GM12878 (cell line): ENCODE measurements around the gene SELENBP1. TPM values are rescaled to one million over a fixed set of nuclear protein-coding genes. Genes with fewer than 3 reads are reported as not detected.
"Not testable (repeated sequence)": the region's sequence is repeated elsewhere in the genome, so short reads cannot be mapped to it uniquely, and the experiment has no call there.

Source experiments
- ATAC-seq: fragments of 200-7000 bp; cut with Tn5 transposase; 3 replicates; pipeline ENCODE4 v1.9.1; 2020; ENCODE audit warnings: mild to moderate bottlenecking, moderate library complexity
- BruUV-seq: library from RNA; stranded (reverse); fragments of 400-500 nt; replicated peaks from 2 replicates; lab custom pipeline; 2021; lab: Mats Ljungman, UMichigan
- CTCF ChIA-PET: fragments of 300-600 bp; sonication (Branson Sonifier 250); formaldehyde crosslinking; extraction: SDS; loops from one replicate; lab custom pipeline; 2021; ENCODE audit warnings: inconsistent platforms; lab: Yijun Ruan, JAX
- POLR2A ChIA-PET: fragments of 350-600 bp; formaldehyde crosslinking; extraction: SDS; loops from one replicate; lab custom pipeline; 2021; ENCODE audit warnings: inconsistent platforms; lab: Charles Lee
- RAD21 ChIA-PET: fragments of 300-600 bp; sonication (Branson Sonifier 250); formaldehyde crosslinking; loops from one replicate; lab custom pipeline; 2023; ENCODE audit warnings: antibody characterized with exemption; ENCODE audit not compliant: unreplicated experiment; lab: Charles Lee
- SMC1A ChIA-PET: fragments of 300-600 bp; sonication (Branson Sonifier 250); formaldehyde crosslinking; loops from one replicate; lab custom pipeline; 2023; ENCODE audit not compliant: unreplicated experiment, uncharacterized antibody; lab: Charles Lee
- DNase-seq: peaks from one replicate; pipeline ENCODE4 v3.0.0-alpha.2; 2011; ENCODE audit warnings: low read depth, low spot score
- FAIRE-seq: peaks from 3 replicates; lab custom pipeline; 2011; peaks lifted over from hg19 to GRCh38; lab: Jason Lieb, UNC
- H2AFZ ChIP-seq: 2 replicates; pipeline ENCODE4 v1.6.0; 2011; ENCODE audit warnings: low read depth, low read length, control low read depth; ENCODE audit not compliant: control insufficient read depth
- H3K27ac ChIP-seq: 2 replicates; pipeline ENCODE4 v1.5.1; 2011; ENCODE audit warnings: control low read depth; ENCODE audit not compliant: control insufficient read depth, insufficient read depth
- H3K27me3 ChIP-seq, 2 experiments: replicated peaks in 1 of 2; 2 replicates each; pipeline versions ENCODE4 v1.6.0 to v1.6.1; 2011; ENCODE audit warnings: low read length in 1 of 2; ENCODE audit not compliant: control insufficient read depth in 2 of 2, insufficient read depth in 2 of 2
- H3K36me3 ChIP-seq, 2 experiments: 2 replicates each; pipeline ENCODE4 v1.5.1; 2011; ENCODE audit warnings: low read length in 1 of 2; ENCODE audit not compliant: control insufficient read depth in 2 of 2, insufficient read depth in 2 of 2
- H3K4me1 ChIP-seq: 2 replicates; pipeline ENCODE4 v1.6.1; 2011; ENCODE audit warnings: mild to moderate bottlenecking, low read length, moderate library complexity, mixed read lengths; ENCODE audit not compliant: control insufficient read depth, insufficient read depth
- H3K4me2 ChIP-seq: 2 replicates; pipeline ENCODE4 v1.6.0; 2011; ENCODE audit warnings: control low read depth; ENCODE audit not compliant: control insufficient read depth, insufficient read depth
- H3K4me3 ChIP-seq: fragments of 200-600 bp; sonication (generic); 2 replicates; pipeline ENCODE4 v1.5.1; 2016
- H3K79me2 ChIP-seq: 2 replicates; pipeline ENCODE4 v1.6.0; 2011; ENCODE audit warnings: low read length; ENCODE audit not compliant: control insufficient read depth, insufficient read depth
- H3K9ac ChIP-seq: 2 replicates; pipeline ENCODE4 v1.8.0; 2011; ENCODE audit warnings: low read length, control low read depth, mixed read lengths; ENCODE audit not compliant: control insufficient read depth, insufficient read depth
- H3K9me3 ChIP-seq: replicated peaks from 3 replicates; pipeline ENCODE4 v1.5.1; 2011; ENCODE audit warnings: mild to moderate bottlenecking, low read length; ENCODE audit not compliant: control insufficient read depth, insufficient read depth
- H4K20me1 ChIP-seq: 2 replicates; pipeline ENCODE4 v1.6.0; 2011; ENCODE audit not compliant: control insufficient read depth, insufficient read depth
- CBX3 ChIP-seq: fragments of 200-600 bp; sonication (generic); IDR thresholded peaks from 2 replicates; pipeline ENCODE4 v1.6.1; 2016; ENCODE audit warnings: low read depth, borderline replicate concordance
- CBX5 ChIP-seq: sonication (generic); IDR thresholded peaks from 2 replicates; pipeline ENCODE4 v1.6.1; 2016; ENCODE audit warnings: low read depth, moderate library complexity, mild to moderate bottlenecking, inconsistent platforms
- WGBS: methylation state at CpG from one replicate; pipeline ENCODE4 v1.1.6; 2016; ENCODE audit warnings: low lambda C conversion rate; ENCODE audit not compliant: insufficient replicate concordance, insufficient coverage; ENCODE audit errors: missing lambda C conversion rate; 5-methylcytosine and 5-hydroxymethylcytosine counted together
- in situ Hi-C: fragments of 300-500 bp; cut with MboI; formaldehyde crosslinking; loops from 9 replicates; pipeline ENCODE4 v1.14.3; 2018; ENCODE audit warnings: mixed read lengths
- intact Hi-C: fragments of 100-400 bp; cut with micrococcal nuclease; formaldehyde crosslinking; loops from one replicate; pipeline ENCODE4 v1.14.2; 2022; ENCODE audit not compliant: unreplicated experiment
- polyA plus RNA-seq, 11 experiments: library from polyadenylated mRNA; depleted of rRNA in 4 of 11; unstranded in 6 of 11; stranded (reverse) in 5 of 11; fragments of >200 nt; fragmentation: Nextera tagmentation in 4 of 11; fragmentation: Illumina TruSeq in 1 of 11; extraction: Ambion mirVana in 4 of 11; extraction: Trizol in 1 of 11; gene quantifications; 1 replicate in 1 of 11; 2 replicates in 10 of 11; pipeline versions ENCODE4 v1.2.1 to v1.2.3, GENCODE V29; 2011 to 2016; ENCODE audit warnings: inconsistent platforms in 2 of 11, missing spikeins in 2 of 11, low read depth in 1 of 11
- total RNA-seq, 4 experiments: library from RNA; depleted of rRNA in 3 of 4; stranded (reverse); fragments of >200 nt in 3 of 4; fragmentation: Illumina TruSeq in 1 of 4; extraction: Trizol in 1 of 4; gene quantifications; 2 replicates each; pipeline versions ENCODE4 v1.2.1 to v1.2.3, GENCODE V29; 2013 to 2021

The SELENBP1 gene
- total and polyA plus RNA-seq, 10 of the 15 experiments (the other 5 are each of a cell fraction or from before 2014, with no cell fraction given): 0.41 TPM; not detected in 9

DNA sequence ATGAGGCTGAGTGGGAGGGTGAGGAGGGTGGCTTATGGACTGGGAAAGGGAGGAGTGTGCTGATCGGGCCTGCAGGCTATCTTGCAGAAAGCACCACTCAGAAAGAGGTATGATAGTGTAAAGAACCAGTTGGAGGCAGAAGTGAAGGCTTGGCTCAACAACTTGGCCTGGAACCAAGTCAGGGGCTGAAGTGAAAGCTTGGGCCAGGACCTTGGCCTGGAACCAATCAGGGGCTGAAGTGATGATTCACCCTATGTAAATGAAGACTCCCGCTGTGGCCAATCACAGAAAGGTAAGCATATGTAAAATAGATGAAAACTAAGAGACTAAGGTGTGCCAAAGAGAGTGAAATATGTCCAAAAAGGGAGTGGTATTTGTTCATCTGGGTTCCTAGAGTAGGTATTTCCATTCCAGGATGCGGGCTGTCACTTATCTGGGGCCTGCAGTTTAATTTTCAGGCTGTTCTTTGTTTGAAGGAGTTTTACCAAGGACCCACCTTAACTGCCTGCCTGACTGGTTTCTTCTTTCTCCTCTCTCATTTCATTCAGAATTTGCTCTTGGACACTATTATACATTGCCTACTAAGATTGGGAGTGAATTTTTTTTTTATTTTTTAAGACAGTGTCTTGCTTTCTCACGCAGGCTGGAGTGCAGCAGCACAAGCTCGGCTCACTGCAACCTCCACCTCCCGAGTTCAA, 20.3 kb downstream of the SELENBP1 start:
- RAD21 ChIA-PET: no interaction called here
- Histone ChIP-seq H3K27ac (no peak overlapping the region), H3K4me2 (no peak overlapping the region), H3K4me3 (no peak overlapping the region), H2AFZ (no peak overlapping the region), H3K36me3 (no peaks in the 10 kb centered on the region), H3K79me2 (no peaks in the 10 kb centered on the region), H3K4me1 (peaks cover 7% of the 10 kb centered on the region), H3K9me3 (no peaks in the 10 kb centered on the region; the same call in 2 of the 3 replicates), H3K27me3 (no peaks in the 10 kb centered on the region), H4K20me1 (no peaks in the 10 kb centered on the region), H3K9ac (no peak overlapping the region)
- WGBS: 95% methylated on average over 6 of the region's 6 CpGs
- ATAC-seq: no peak
- FAIRE-seq: no peak
- intact Hi-C loops: no loop called here
- SMC1A ChIA-PET: interaction anchor here (0.6 to 2.2 kb wide), 4 partner anchors 25 to 665 kb away, joined by 3 to 8 read pairs (median 4); partner anchors contain the start of gene PI4KB
- in situ Hi-C loops: no loop called here
- no peak for DNase-seq
- no TSS peak for BruUV-seq
- TF ChIP-seq CBX3: no peak
- peak; percentile 48; the same call in 1 of the 2 replicates for TF ChIP-seq CBX5
- CTCF ChIA-PET: interaction anchor here (1.0 to 2.9 kb wide), 3 partner anchors 11 to 195 kb away, joined by 3 to 26 read pairs (median 7); no protein-coding TSS in a partner anchor
- POLR2A ChIA-PET: interaction anchor here (0.6 kb wide), 1 partner anchor 16 kb away, joined by 4 read pairs; no protein-coding TSS in a partner anchor

DNA sequence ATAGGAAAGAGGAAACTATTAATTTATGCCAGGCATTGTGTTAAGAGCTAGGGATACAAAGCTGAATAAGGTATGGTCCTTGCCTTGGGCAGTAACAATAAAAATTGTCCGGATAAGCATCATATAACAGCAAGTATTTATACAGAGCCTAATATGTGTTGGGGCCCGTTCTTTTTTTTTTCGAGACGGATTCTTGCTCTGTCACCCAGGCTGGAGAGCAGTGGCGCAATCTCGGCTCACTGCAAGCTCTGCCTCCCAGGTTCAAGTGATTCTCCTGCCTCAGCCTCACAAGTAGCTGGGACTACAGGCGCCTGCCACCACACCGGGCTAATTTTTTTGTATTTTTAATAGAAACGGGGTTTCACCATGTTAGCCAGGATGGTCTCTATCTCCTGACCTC, 22.2 kb downstream of the SELENBP1 start:
- H3K4me3 ChIP-seq, H3K4me1 ChIP-seq, intact Hi-C loops, H3K27ac ChIP-seq, H3K27me3 ChIP-seq, H3K9ac ChIP-seq, DNase-seq, BruUV-seq, in situ Hi-C loops, FAIRE-seq, ATAC-seq, H4K20me1 ChIP-seq, H3K4me2 ChIP-seq, H3K36me3 ChIP-seq, H2AFZ ChIP-seq, H3K9me3 ChIP-seq: not testable (repeated sequence)
- ChIA-PET RAD21 (interaction anchor here (1.2 kb wide), 1 partner anchor 49 kb away, joined by 3 read pairs; the partner anchor contains the start of gene PSMB4), SMC1A (interaction anchor here (1.1 to 1.9 kb wide), 3 partner anchors 9 to 48 kb away, joined by 3 to 7 read pairs (median 6); partner anchors contain the start of gene PSMB4), CTCF (interaction anchor here (1.3 to 2.9 kb wide), 3 partner anchors 9 to 49 kb away, joined by 8 to 26 read pairs (median 11); partner anchors contain the start of gene PSMB4), POLR2A (interaction anchor here (1.3 to 4.1 kb wide), 2 partner anchors 9 to 24 kb away, joined by 4 to 22 read pairs; partner anchors contain the start of gene PI4KB)
- peaks cover 12% of the 10 kb centered on the region for H3K79me2 ChIP-seq
- WGBS: 94% methylated on average over 9 of the region's 9 CpGs
